PC-3 (cell line): Measurements from ENCODE around the gene ESR2. TPM values are rescaled to one million over a fixed set of nuclear protein-coding genes. Genes with fewer than 3 reads are reported as not detected.
A peak's percentile ranks its signal among the peaks of the same experiment; 100 is the strongest.

Source experiments
- ATAC-seq: fragments of 200-7000 bp; cut with Tn5 transposase; 2 replicates; pipeline ENCODE4 v1.9.1; 2020; ENCODE audit warnings: mild to moderate bottlenecking, moderate library complexity
- BruUV-seq: library from RNA; stranded (reverse); fragments of 400-500 nt; replicated peaks from 2 replicates; lab custom pipeline; 2021; lab: Mats Ljungman, UMichigan
- CTCF ChIA-PET: fragments of 300-600 bp; sonication (Branson Sonifier 250); formaldehyde crosslinking; loops from one replicate; lab custom pipeline; 2022; ENCODE audit warnings: antibody characterized with exemption; lab: Charles Lee
- POLR2A ChIA-PET: fragments of 300-600 bp; sonication (Branson Sonifier 250); formaldehyde crosslinking; loops from one replicate; lab custom pipeline; 2022; ENCODE audit warnings: antibody characterized with exemption; ENCODE audit not compliant: unreplicated experiment; lab: Charles Lee
- DNase-seq: peaks from one replicate; pipeline ENCODE4 v3.0.0-alpha.2; 2015
- H2AFZ ChIP-seq: fragments of 300-600 bp; sonication (generic); 2 replicates; pipeline ENCODE4 v1.6.0; 2016; ENCODE audit warnings: antibody characterized with exemption, low read length
- H3F3A ChIP-seq: fragments of 300-600 bp; sonication (generic); one replicate; pipeline ENCODE4 v1.6.0; 2017; ENCODE audit warnings: antibody characterized with exemption, low read length, control low read depth, mild to moderate bottlenecking; ENCODE audit not compliant: unreplicated experiment
- H3K27ac ChIP-seq: fragments of 300-600 bp; sonication (generic); 2 replicates; pipeline ENCODE4 v1.5.1; 2016; ENCODE audit warnings: mild to moderate bottlenecking, low read length
- H3K27me3 ChIP-seq: fragments of 300-600 bp; sonication (generic); 2 replicates; pipeline ENCODE4 v1.6.1; 2016; ENCODE audit warnings: low read length, mixed read lengths
- H3K36me3 ChIP-seq: fragments of 300-600 bp; sonication (generic); 2 replicates; pipeline ENCODE4 v1.6.1; 2016; ENCODE audit warnings: low read depth, mixed run types, low read length, mixed read lengths
- H3K4me1 ChIP-seq: fragments of 300-600 bp; sonication (generic); 2 replicates; pipeline ENCODE4 v1.5.1; 2016; ENCODE audit warnings: low read length; ENCODE audit not compliant: insufficient read depth
- H3K4me2 ChIP-seq: fragments of 300-600 bp; sonication (generic); 2 replicates; pipeline ENCODE4 v1.6.0; 2016; ENCODE audit warnings: low read length
- H3K4me3 ChIP-seq: fragments of 300-600 bp; sonication (generic); 2 replicates; pipeline ENCODE4 v1.5.1; 2016; ENCODE audit warnings: mild to moderate bottlenecking, low read length, mixed read lengths
- H3K79me2 ChIP-seq: fragments of 300-600 bp; sonication (generic); 2 replicates; pipeline ENCODE4 v1.6.1; 2017; ENCODE audit warnings: low read length, mixed read lengths
- H3K9ac ChIP-seq: fragments of 300-600 bp; sonication (generic); 2 replicates; pipeline ENCODE4 v1.6.0; 2016; ENCODE audit warnings: mild to moderate bottlenecking, low read length
- H3K9me2 ChIP-seq: fragments of 300-600 bp; sonication (generic); replicated peaks from 2 replicates; pipeline ENCODE4 v1.6.1; 2016; ENCODE audit warnings: mixed run types, low read length, mixed read lengths
- H3K9me3 ChIP-seq: fragments of 300-600 bp; sonication (generic); 2 replicates; pipeline ENCODE4 v1.6.1; 2016; ENCODE audit warnings: low read length, mixed read lengths
- H4K20me1 ChIP-seq: fragments of 300-600 bp; sonication (generic); 2 replicates; pipeline ENCODE4 v1.6.1; 2016; ENCODE audit warnings: low read length, mixed read lengths
- CTCF ChIP-seq: fragments of 300-600 bp; sonication (generic); conservative IDR thresholded peaks from 2 replicates; pipeline ENCODE4 v1.5.1; 2017; ENCODE audit warnings: antibody characterized with exemption, low read depth, mild to moderate bottlenecking, low read length
- EZH2 ChIP-seq: fragments of 300-600 bp; sonication (generic); IDR thresholded peaks from one replicate; pipeline ENCODE4 v1.6.1; 2017; ENCODE audit warnings: antibody characterized with exemption, mild to moderate bottlenecking, low read length; ENCODE audit not compliant: unreplicated experiment
- EZH2phosphoT487 ChIP-seq: fragments of 300-600 bp; sonication (generic); IDR thresholded peaks from 2 replicates; pipeline ENCODE4 v1.6.1; 2018; ENCODE audit warnings: mild to moderate bottlenecking, antibody characterized with exemption, low read length, borderline replicate concordance
- intact Hi-C: fragments of 100-400 bp; cut with micrococcal nuclease; formaldehyde crosslinking; loops from 2 replicates; pipeline ENCODE4 v1.9.0; 2023
- total RNA-seq: library from RNA; depleted of rRNA; stranded (reverse); fragments of >200 nt; gene quantifications from 2 replicates; pipeline ENCODE4 v1.2.3, GENCODE V29; 2014

The ESR2 gene
- total RNA-seq, 1 experiment from 2014 or later, result 0.18 TPM

- intact Hi-C loops, result no loop called here
- Histone ChIP-seq H2AFZ (no peak overlapping the region), H3K4me3 (no peak overlapping the region), H3K9me2 (no peaks in the 10 kb centered on the region), H4K20me1 (no peaks in the 10 kb centered on the region), H3K79me2 (no peaks in the 10 kb centered on the region), H3K36me3 (no peaks in the 10 kb centered on the region), H3K9ac (no peak overlapping the region), H3K27ac (no peak overlapping the region), H3K4me2 (no peak overlapping the region), H3F3A (no peaks in the 10 kb centered on the region), H3K4me1 (no peaks in the 10 kb centered on the region), H3K9me3 (no peaks in the 10 kb centered on the region), H3K27me3 (no peaks in the 10 kb centered on the region)
- no TSS peak for BruUV-seq
- DNase-seq, result no peak
- TF ChIP-seq EZH2phosphoT487 (no peak), EZH2 (no peak), CTCF (no peak)
- ChIA-PET POLR2A (no interaction called here), CTCF (no interaction called here)
- no peak for ATAC-seq
Measured at GRCh38 chr14:64217308-64217707, 76.9 kb downstream of the ESR2 start.

GRCh38 chr14:64215978-64216377 lies 78.2 kb downstream of the ESR2 start:
- Histone ChIP-seq H3K9me3 (no peaks in the 10 kb centered on the region), H3K27ac (no peak overlapping the region), H2AFZ (no peak overlapping the region), H3K4me2 (no peak overlapping the region), H3K27me3 (no peaks in the 10 kb centered on the region), H3K9ac (no peak overlapping the region), H3K36me3 (no peaks in the 10 kb centered on the region), H3K79me2 (no peaks in the 10 kb centered on the region), H3K9me2 (no peaks in the 10 kb centered on the region), H4K20me1 (no peaks in the 10 kb centered on the region), H3F3A (no peaks in the 10 kb centered on the region), H3K4me3 (no peak overlapping the region), H3K4me1 (no peaks in the 10 kb centered on the region)
- ATAC-seq (peak; percentile 31), DNase-seq (no peak)
- intact Hi-C loops, result no loop called here
- BruUV-seq, result no TSS peak
- ChIA-PET CTCF (no interaction called here), POLR2A (no interaction called here)
- TF ChIP-seq EZH2phosphoT487 (no peak), EZH2 (no peak), CTCF (no peak)

- no peaks in the 10 kb centered on the region for H4K20me1 ChIP-seq
- POLR2A ChIA-PET, result no interaction called here
- no peak for TF ChIP-seq CTCF
- no peak overlapping the region for H3K4me2 ChIP-seq
- H3K9me3 ChIP-seq, result no peaks in the 10 kb centered on the region
- no peaks in the 10 kb centered on the region for H3K36me3 ChIP-seq
- intact Hi-C loops, result no loop called here
- H3F3A ChIP-seq, result no peaks in the 10 kb centered on the region
- CTCF ChIA-PET, result no interaction called here
- H3K79me2 ChIP-seq, result no peaks in the 10 kb centered on the region
- H3K9ac ChIP-seq, result no peak overlapping the region
- H3K9me2 ChIP-seq, result no peaks in the 10 kb centered on the region
- ATAC-seq, result no peak
- H2AFZ ChIP-seq, result no peak overlapping the region
- H3K4me1 ChIP-seq, result no peaks in the 10 kb centered on the region
- no peak overlapping the region for H3K27ac ChIP-seq
- H3K4me3 ChIP-seq, result no peak overlapping the region
- no peaks in the 10 kb centered on the region for H3K27me3 ChIP-seq
- DNase-seq, result no peak
- no TSS peak for BruUV-seq
Measured at GRCh38 chr14:64215274-64215673, 78.9 kb downstream of the ESR2 start.
